Neural progenitor cell (in vitro differentiated cells): Measurements from ENCODE around the gene FRAS1. TPM values are rescaled to one million over a fixed set of nuclear protein-coding genes. Genes with fewer than 3 reads are reported as not detected.

Experiments
- DNase-seq: peaks from one replicate; pipeline ENCODE4 v3.0.0-alpha.2; 2016; ENCODE audit warnings: low spot score
- H2AFZ ChIP-seq: fragments of 200-600 bp; sonication (generic); replicated peaks from 2 replicates; pipeline ENCODE4 v1.6.1; 2016; ENCODE audit warnings: antibody characterized with exemption
- H3F3A ChIP-seq: fragments of 200-600 bp; sonication (generic); 2 replicates; pipeline ENCODE4 v1.6.1; 2016; ENCODE audit warnings: antibody characterized with exemption, low read depth
- H3K27ac ChIP-seq: fragments of 200-600 bp; sonication (generic); 2 replicates; pipeline ENCODE4 v1.5.1; 2016; ENCODE audit warnings: mild to moderate bottlenecking
- H3K27me3 ChIP-seq: fragments of 200-600 bp; sonication (generic); 2 replicates; pipeline ENCODE4 v1.6.1; 2016; ENCODE audit warnings: mild to moderate bottlenecking, moderate library complexity
- H3K36me3 ChIP-seq: fragments of 200-600 bp; sonication (generic); 2 replicates; pipeline ENCODE4 v1.5.1; 2016
- H3K4me1 ChIP-seq: fragments of 200-600 bp; sonication (generic); 2 replicates; pipeline ENCODE4 v1.6.1; 2016; ENCODE audit warnings: mixed run types
- H3K4me2 ChIP-seq: fragments of 200-600 bp; sonication (generic); 2 replicates; pipeline ENCODE4 v1.6.1; 2016
- H3K4me3 ChIP-seq: fragments of 200-600 bp; sonication (generic); 2 replicates; pipeline ENCODE4 v1.5.1; 2016
- H3K79me2 ChIP-seq: fragments of 200-600 bp; sonication (generic); 2 replicates; pipeline ENCODE4 v1.6.1; 2016; ENCODE audit warnings: low read depth
- H3K9ac ChIP-seq: fragments of 200-600 bp; sonication (generic); 2 replicates; pipeline ENCODE4 v1.6.1; 2016
- H3K9me3 ChIP-seq: fragments of 200-600 bp; sonication (generic); 2 replicates; pipeline ENCODE4 v1.5.1; 2016; ENCODE audit warnings: low read depth
- H4K20me1 ChIP-seq: fragments of 200-600 bp; sonication (generic); 2 replicates; pipeline ENCODE4 v1.6.1; 2016; ENCODE audit warnings: low read depth
- H3K27ac Mint-ChIP-seq: 3 replicates; pipeline ENCODE4 v1.8.0; 2021; ENCODE audit warnings: mixed read lengths
- H3K27me3 Mint-ChIP-seq: 2 replicates; pipeline ENCODE4 v1.8.0; 2022; ENCODE audit warnings: low read depth, mild to moderate bottlenecking, inconsistent platforms, moderate library complexity, mixed read lengths; ENCODE audit not compliant: insufficient read depth
- H3K36me3 Mint-ChIP-seq: 3 replicates; pipeline ENCODE4 v1.8.0; 2021; ENCODE audit warnings: mixed read lengths
- H3K4me1 Mint-ChIP-seq: 3 replicates; pipeline ENCODE4 v1.8.0; 2021; ENCODE audit warnings: mixed read lengths
- H3K4me3 Mint-ChIP-seq: 3 replicates; pipeline ENCODE4 v1.8.0; 2021; ENCODE audit warnings: mild to moderate bottlenecking, moderate library complexity, mixed read lengths
- H3K9me3 Mint-ChIP-seq: 3 replicates; pipeline ENCODE4 v1.8.0; 2020; ENCODE audit warnings: mixed read lengths
- EZH2 ChIP-seq: fragments of 200-600 bp; sonication (generic); IDR thresholded peaks from 2 replicates; pipeline ENCODE4 v1.6.1; 2017; ENCODE audit warnings: antibody characterized with exemption, mild to moderate bottlenecking, moderate library complexity
- EZH2phosphoT487 ChIP-seq: fragments of 200-600 bp; sonication (generic); IDR thresholded peaks from 2 replicates; pipeline ENCODE4 v1.6.1; 2017; ENCODE audit warnings: antibody characterized with exemption
- total RNA-seq: library from RNA; depleted of rRNA; stranded (reverse); fragments of >200 nt; gene quantifications from 2 replicates; pipeline ENCODE4 v1.2.3, GENCODE V29; 2015; ENCODE audit warnings: low replicate concordance
- TF ChIP-seq, protein P1 (sequence below): fragments of 200-600 bp; sonication (generic); IDR thresholded peaks from 2 replicates; pipeline ENCODE4 v1.5.1; 2017; ENCODE audit warnings: antibody characterized with exemption, mild to moderate bottlenecking

Gene FRAS1
- total RNA-seq, 1 donor from 2014 or later, result 21.3 TPM

DNA sequence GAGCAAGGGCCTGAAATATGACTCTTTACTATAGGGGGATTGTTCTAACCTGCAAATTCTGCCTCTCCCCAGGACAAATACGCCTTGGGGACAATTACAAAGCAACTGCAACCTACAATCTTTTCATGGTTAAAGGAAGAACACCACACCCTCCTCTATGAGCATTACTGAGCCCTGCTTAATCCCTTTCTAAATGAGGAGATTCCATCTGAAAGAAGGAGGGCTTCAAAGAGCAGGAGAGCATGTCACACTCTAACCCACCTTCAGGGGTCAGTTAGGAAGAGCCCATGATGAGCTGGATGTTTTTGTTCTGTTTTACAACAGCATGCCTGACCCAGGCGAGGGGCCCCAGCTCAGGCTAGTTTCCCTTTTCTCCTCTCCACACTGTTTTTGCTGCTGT, 360.5 kb downstream of the FRAS1 start:
- Histone ChIP-seq H3K4me1 (peaks cover 26% of the 10 kb centered on the region), H3K9me3 (no peaks in the 10 kb centered on the region), H3K27me3 (no peaks in the 10 kb centered on the region), H2AFZ (no peak overlapping the region), H4K20me1 (no peaks in the 10 kb centered on the region), H3K36me3 (no peaks in the 10 kb centered on the region), H3K4me2 (peak overlapping the region; percentile 66), H3K27ac (peak overlapping the region; percentile 49), H3K9ac (no peak overlapping the region), H3F3A (peaks cover 20% of the 10 kb centered on the region), H3K4me3 (no peak overlapping the region), H3K79me2 (no peaks in the 10 kb centered on the region)
- peaks cover 30% of the 10 kb centered on the region for H3K36me3 Mint-ChIP-seq
- no peak overlapping the region for H3K4me3 Mint-ChIP-seq
- H3K4me1 Mint-ChIP-seq, result peaks cover 26% of the 10 kb centered on the region
- DNase-seq, result peak; percentile 61
- TF ChIP-seq, protein P1, sequence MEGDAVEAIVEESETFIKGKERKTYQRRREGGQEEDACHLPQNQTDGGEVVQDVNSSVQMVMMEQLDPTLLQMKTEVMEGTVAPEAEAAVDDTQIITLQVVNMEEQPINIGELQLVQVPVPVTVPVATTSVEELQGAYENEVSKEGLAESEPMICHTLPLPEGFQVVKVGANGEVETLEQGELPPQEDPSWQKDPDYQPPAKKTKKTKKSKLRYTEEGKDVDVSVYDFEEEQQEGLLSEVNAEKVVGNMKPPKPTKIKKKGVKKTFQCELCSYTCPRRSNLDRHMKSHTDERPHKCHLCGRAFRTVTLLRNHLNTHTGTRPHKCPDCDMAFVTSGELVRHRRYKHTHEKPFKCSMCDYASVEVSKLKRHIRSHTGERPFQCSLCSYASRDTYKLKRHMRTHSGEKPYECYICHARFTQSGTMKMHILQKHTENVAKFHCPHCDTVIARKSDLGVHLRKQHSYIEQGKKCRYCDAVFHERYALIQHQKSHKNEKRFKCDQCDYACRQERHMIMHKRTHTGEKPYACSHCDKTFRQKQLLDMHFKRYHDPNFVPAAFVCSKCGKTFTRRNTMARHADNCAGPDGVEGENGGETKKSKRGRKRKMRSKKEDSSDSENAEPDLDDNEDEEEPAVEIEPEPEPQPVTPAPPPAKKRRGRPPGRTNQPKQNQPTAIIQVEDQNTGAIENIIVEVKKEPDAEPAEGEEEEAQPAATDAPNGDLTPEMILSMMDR, result peak; percentile 5
- no peak for TF ChIP-seq EZH2
- peak overlapping the region; percentile 43 for H3K27ac Mint-ChIP-seq
- peaks cover 2% of the 10 kb centered on the region for H3K27me3 Mint-ChIP-seq
- H3K9me3 Mint-ChIP-seq, result no peaks in the 10 kb centered on the region

DNA sequence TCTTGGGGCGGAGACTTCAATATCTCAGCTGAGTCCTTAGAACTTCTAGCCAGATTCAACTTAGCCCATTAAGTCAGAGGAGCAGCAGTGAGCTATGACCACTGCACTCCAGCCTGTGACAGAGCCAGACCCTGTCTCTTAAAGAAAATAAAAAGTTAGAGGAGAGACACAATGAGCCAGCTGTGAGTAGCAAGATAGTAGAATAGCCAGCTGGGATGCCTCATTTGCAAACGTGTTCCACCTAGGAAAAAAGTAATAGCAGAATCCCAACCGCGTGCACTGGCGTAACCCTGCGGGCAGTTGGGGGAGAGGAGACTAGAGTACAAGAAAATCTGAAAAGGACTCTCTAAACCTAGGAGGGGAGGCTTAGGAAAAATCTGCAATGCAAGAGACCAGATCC, 361.3 kb downstream of the FRAS1 start:
- H3K36me3 ChIP-seq, result no peaks in the 10 kb centered on the region
- Mint-ChIP-seq H3K9me3 (no peaks in the 10 kb centered on the region), H3K36me3 (peaks cover 29% of the 10 kb centered on the region), H3K27me3 (peaks cover 2% of the 10 kb centered on the region), H3K4me3 (no peak overlapping the region), H3K4me1 (peaks cover 26% of the 10 kb centered on the region), H3K27ac (no peak overlapping the region)
- no peak for DNase-seq
- peak overlapping the region; percentile 66 for H3K4me2 ChIP-seq
- peaks cover 26% of the 10 kb centered on the region for H3K4me1 ChIP-seq
- H3K79me2 ChIP-seq, result no peaks in the 10 kb centered on the region
- no peak overlapping the region for H3K4me3 ChIP-seq
- no peak overlapping the region for H2AFZ ChIP-seq
- H3K9ac ChIP-seq, result no peak overlapping the region
- no peaks in the 10 kb centered on the region for H4K20me1 ChIP-seq
- no peaks in the 10 kb centered on the region for H3K9me3 ChIP-seq
- no peaks in the 10 kb centered on the region for H3K27me3 ChIP-seq
- H3F3A ChIP-seq, result peaks cover 20% of the 10 kb centered on the region
- H3K27ac ChIP-seq, result no peak overlapping the region
- TF ChIP-seq EZH2 (no peak), EZH2phosphoT487 (no peak)
- TF ChIP-seq, protein P1, result no peak

DNA sequence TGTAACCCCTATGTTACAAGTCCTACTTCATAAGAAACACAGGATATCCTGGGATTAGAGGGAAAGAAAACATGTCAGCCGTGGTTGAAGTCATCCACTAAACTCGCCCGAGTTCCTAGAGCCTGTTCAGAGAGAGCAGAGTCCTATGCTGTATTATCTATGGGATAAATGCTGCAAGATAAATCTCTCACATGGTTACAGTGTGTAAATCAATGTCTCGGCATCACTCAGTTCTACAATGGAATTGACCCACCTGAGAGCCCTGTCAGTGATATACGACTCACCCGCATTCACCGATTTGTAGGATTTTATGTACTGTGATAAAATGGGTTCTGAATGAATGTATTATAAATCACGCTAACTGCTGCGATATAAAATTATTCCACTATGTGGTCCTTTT, 366.7 kb downstream of the FRAS1 start:
- TF ChIP-seq EZH2 (no peak), EZH2phosphoT487 (no peak)
- TF ChIP-seq, protein P1, result no peak
- Mint-ChIP-seq H3K27me3 (peaks cover 2% of the 10 kb centered on the region), H3K9me3 (no peaks in the 10 kb centered on the region), H3K4me1 (peaks cover 3% of the 10 kb centered on the region), H3K4me3 (no peak overlapping the region), H3K36me3 (peaks cover 25% of the 10 kb centered on the region), H3K27ac (no peak overlapping the region)
- Histone ChIP-seq H3K27me3 (no peaks in the 10 kb centered on the region), H3K36me3 (no peaks in the 10 kb centered on the region), H3K9ac (no peak overlapping the region), H3K79me2 (no peaks in the 10 kb centered on the region), H2AFZ (no peak overlapping the region), H4K20me1 (no peaks in the 10 kb centered on the region), H3K27ac (no peak overlapping the region), H3K4me2 (no peak overlapping the region), H3K9me3 (no peaks in the 10 kb centered on the region), H3K4me1 (peaks cover 13% of the 10 kb centered on the region), H3F3A (no peaks in the 10 kb centered on the region), H3K4me3 (no peak overlapping the region)
- no peak for DNase-seq
